ENCODE measurements around the gene ATOSA. TPM values are rescaled to one million over a fixed set of nuclear protein-coding genes. Genes with fewer than 3 reads are reported as not detected.
A peak's percentile ranks its signal among the peaks of the same experiment; 100 is the strongest.

Gene ATOSA
- total and polyA plus RNA-seq, 8 donors: 19.4 to 206 (median 60.4) TPM

- H3K27ac ChIP-seq: no peak overlapping the region
- intact Hi-C loops (cut with DNase I; ENCODE audit: low total_unique reads): no loop called here
These were observed 3.6 kb upstream of the ATOSA start for GRCh38 chr15:52682781-52683180.

GRCh38 chr15:52682200-52682599 is 3.0 kb upstream of the ATOSA start:
- no peaks in the 10 kb centered on the region for H3K36me3 ChIP-seq
- no peaks in the 10 kb centered on the region for H3K27me3 ChIP-seq
- TF ChIP-seq POLR2A (IDR thresholded peaks at IDR 0.05): no peak
- no peak for TF ChIP-seq EP300 (IDR thresholded peaks at IDR 0.05)
- TF ChIP-seq CTCF (IDR thresholded peaks at IDR 0.05): no peak
- TF ChIP-seq POLR2AphosphoS5 (IDR thresholded peaks at IDR 0.05): no peak
- intact Hi-C loops (cut with DNase I; ENCODE audit: low total_unique reads): no loop called here
- H3K4me1 ChIP-seq: peaks cover 7 to 19% (median 16%) of the 10 kb centered on the region in 4 donors
- DNase-seq: no peak
- no peak overlapping the region for H3K4me3 ChIP-seq
- H3K27ac ChIP-seq: no peak overlapping the region
- no peaks in the 10 kb centered on the region for H3K9me3 ChIP-seq

More at GRCh38 chr15:52682781-52683180, 3.6 kb upstream of the ATOSA start:
- 68 to 73% (median 72%) methylated on average over 3 of the region's 3 CpGs for WGBS, 5 donors
- Histone ChIP-seq H3K27me3 (no peaks in the 10 kb centered on the region), H3K4me1 (peaks cover 1 to 13% (median 10%) of the 10 kb centered on the region in 4 donors), H3K36me3 (no peaks in the 10 kb centered on the region), H3K4me3 (no peak overlapping the region), H3K9me3 (no peaks in the 10 kb centered on the region)
- no peak for TF ChIP-seq POLR2AphosphoS5 (IDR thresholded peaks at IDR 0.05)
- TF ChIP-seq POLR2A (IDR thresholded peaks at IDR 0.05): no peak
- no peak for TF ChIP-seq CTCF (IDR thresholded peaks at IDR 0.05)
- no peak for TF ChIP-seq EP300 (IDR thresholded peaks at IDR 0.05)
- peak in 1 of 2 donors; percentile 25 for DNase-seq

GRCh38 chr15:52681441-52681840 is 2.3 kb upstream of the ATOSA start:
- Histone ChIP-seq H3K4me1 (peaks cover 15 to 27% (median 23%) of the 10 kb centered on the region in 4 donors), H3K27ac (no peak overlapping the region), H3K4me3 (no peak overlapping the region), H3K9me3 (no peaks in the 10 kb centered on the region), H3K36me3 (peaks cover 0 to 6% (median 0%) of the 10 kb centered on the region in 4 donors), H3K27me3 (no peaks in the 10 kb centered on the region)
- intact Hi-C loops (cut with DNase I; ENCODE audit: low total_unique reads): no loop called here
- TF ChIP-seq POLR2AphosphoS5 (IDR thresholded peaks at IDR 0.05): no peak
- TF ChIP-seq POLR2A (IDR thresholded peaks at IDR 0.05): no peak
- no peak for TF ChIP-seq EP300 (IDR thresholded peaks at IDR 0.05)
- TF ChIP-seq CTCF (IDR thresholded peaks at IDR 0.05): no peak
- 88 to 92% (median 92%) methylated on average over 3 of the region's 3 CpGs for WGBS, 5 donors
- no peak for DNase-seq

GRCh38 chr15:52680761-52681160 is 1.6 kb upstream of the ATOSA start:
- H3K9me3 ChIP-seq: no peaks in the 10 kb centered on the region
- peaks cover 16 to 34% (median 30%) of the 10 kb centered on the region in 4 donors for H3K4me1 ChIP-seq
- peaks cover 0 to 11% (median 4%) of the 10 kb centered on the region in 4 donors for H3K36me3 ChIP-seq
- no peak overlapping the region for H3K4me3 ChIP-seq
- no peaks in the 10 kb centered on the region for H3K27me3 ChIP-seq
- H3K27ac ChIP-seq: peak overlapping the region in 1 of 5 donors; percentile 98
- TF ChIP-seq EP300 (IDR thresholded peaks at IDR 0.05) (no peak), POLR2AphosphoS5 (IDR thresholded peaks at IDR 0.05) (no peak), POLR2A (IDR thresholded peaks at IDR 0.05) (no peak), CTCF (IDR thresholded peaks at IDR 0.05) (no peak)
- intact Hi-C loops (cut with DNase I; ENCODE audit: low total_unique reads): no loop called here
- peak in 1 of 2 donors; percentile 12 for DNase-seq

Measured in stomach (tissue), 9 donors.